Measurements from ENCODE around the gene NPR2.

GRCh38 chr9:35852267-35852815 is 61.0 kb downstream of the NPR2 start:
- TF ChIP-seq CTCF (IDR thresholded peaks at IDR 0.05): no peak
- no peak for TF ChIP-seq POLR2A (IDR thresholded peaks at IDR 0.05)
